Activated naive CD8-positive, alpha-beta T cell treated with anti-CD3 and anti-CD28 coated beads for 36 hours (primary cell): ENCODE results near the gene GAPDH. TPM values are rescaled to one million over a fixed set of nuclear protein-coding genes. Genes with fewer than 3 reads are reported as not detected.

Experiments
- DNase-seq: peaks from one replicate; pipeline ENCODE4 v3.0.0; 2021
- H3K27ac Mint-ChIP-seq: one replicate; pipeline ENCODE4 v1.8.0; 2022; ENCODE audit warnings: mild to moderate bottlenecking, moderate library complexity, mixed read lengths
- H3K27me3 Mint-ChIP-seq: one replicate; pipeline ENCODE4 v1.8.0; 2022; ENCODE audit warnings: mild to moderate bottlenecking, mixed read lengths
- H3K36me3 Mint-ChIP-seq: one replicate; pipeline ENCODE4 v1.8.0; 2021; ENCODE audit warnings: mild to moderate bottlenecking, mixed read lengths
- H3K4me1 Mint-ChIP-seq: one replicate; pipeline ENCODE4 v1.8.0; 2021; ENCODE audit warnings: mixed read lengths
- H3K4me3 Mint-ChIP-seq: one replicate; pipeline ENCODE4 v1.8.0; 2022; ENCODE audit warnings: mild to moderate bottlenecking, moderate library complexity, mixed read lengths
- H3K9me3 Mint-ChIP-seq: one replicate; pipeline ENCODE4 v1.8.0; 2022; ENCODE audit warnings: mixed read lengths
- total RNA-seq, 2 experiments: library from RNA; stranded (reverse); gene quantifications; one replicate each; pipeline ENCODE4 v1.2.3, GENCODE V29; 2021

GAPDH gene
- total RNA-seq, 2 experiments from 2014 or later = 8,986 to 9,154 TPM

- Mint-ChIP-seq H3K4me3 (no peak overlapping the region), H3K9me3 (no peaks in the 10 kb centered on the region), H3K4me1 (no peaks in the 10 kb centered on the region), H3K27ac (no peak overlapping the region), H3K27me3 (no peaks in the 10 kb centered on the region), H3K36me3 (peaks cover 59% of the 10 kb centered on the region)
- no peak for DNase-seq
These were observed 10.6 kb upstream of the GAPDH start for GRCh38 chr12:6523708-6524107.

- no peak overlapping the region for H3K27ac Mint-ChIP-seq
- DNase-seq = no peak
- H3K4me1 Mint-ChIP-seq = no peaks in the 10 kb centered on the region
- H3K36me3 Mint-ChIP-seq = peaks cover 55% of the 10 kb centered on the region
- H3K27me3 Mint-ChIP-seq = no peaks in the 10 kb centered on the region
- H3K9me3 Mint-ChIP-seq = no peaks in the 10 kb centered on the region
- H3K4me3 Mint-ChIP-seq = no peak overlapping the region
These were observed 9.7 kb upstream of the GAPDH start for GRCh38 chr12:6524648-6525047.

- H3K36me3 Mint-ChIP-seq = peaks cover 53% of the 10 kb centered on the region
- H3K27ac Mint-ChIP-seq = no peak overlapping the region
- no peaks in the 10 kb centered on the region for H3K9me3 Mint-ChIP-seq
- DNase-seq = no peak
- H3K4me3 Mint-ChIP-seq = no peak overlapping the region
- no peaks in the 10 kb centered on the region for H3K27me3 Mint-ChIP-seq
- H3K4me1 Mint-ChIP-seq = peaks cover 4% of the 10 kb centered on the region
These were observed 8.1 kb upstream of the GAPDH start for GRCh38 chr12:6526201-6526600.

GRCh38 chr12:6526766-6527525, 7.4 kb upstream of the GAPDH start:
- H3K27me3 Mint-ChIP-seq = no peaks in the 10 kb centered on the region
- peaks cover 51% of the 10 kb centered on the region for H3K36me3 Mint-ChIP-seq
- DNase-seq = no peak
- H3K9me3 Mint-ChIP-seq = no peaks in the 10 kb centered on the region
- H3K27ac Mint-ChIP-seq = no peak overlapping the region
- H3K4me1 Mint-ChIP-seq = peaks cover 7% of the 10 kb centered on the region
- no peak overlapping the region for H3K4me3 Mint-ChIP-seq

- Mint-ChIP-seq H3K4me1 (peaks cover 14% of the 10 kb centered on the region), H3K27me3 (no peaks in the 10 kb centered on the region), H3K9me3 (no peaks in the 10 kb centered on the region), H3K27ac (no peak overlapping the region), H3K4me3 (no peak overlapping the region), H3K36me3 (peaks cover 52% of the 10 kb centered on the region)
- no peak for DNase-seq
These were observed 6.6 kb upstream of the GAPDH start for GRCh38 chr12:6527711-6528110.

GRCh38 chr12:6528539-6529235, 5.6 kb upstream of the GAPDH start:
- Mint-ChIP-seq H3K4me1 (peaks cover 18% of the 10 kb centered on the region), H3K36me3 (peaks cover 53% of the 10 kb centered on the region), H3K27me3 (no peaks in the 10 kb centered on the region), H3K4me3 (no peak overlapping the region), H3K9me3 (no peaks in the 10 kb centered on the region), H3K27ac (peak overlapping the region; percentile 29)
- no peak for DNase-seq

GRCh38 chr12:6529291-6529737, 5.0 kb upstream of the GAPDH start:
- Mint-ChIP-seq H3K36me3 (peaks cover 53% of the 10 kb centered on the region), H3K27me3 (peaks cover 5% of the 10 kb centered on the region), H3K4me3 (no peak overlapping the region), H3K4me1 (peaks cover 20% of the 10 kb centered on the region), H3K9me3 (no peaks in the 10 kb centered on the region), H3K27ac (peak overlapping the region; percentile 29)
- DNase-seq = no peak

GRCh38 chr12:6530576-6531260, 3.6 kb upstream of the GAPDH start:
- peaks cover 57% of the 10 kb centered on the region for H3K36me3 Mint-ChIP-seq
- peaks cover 26% of the 10 kb centered on the region for H3K4me1 Mint-ChIP-seq
- H3K27ac Mint-ChIP-seq = peak overlapping the region; percentile 64
- no peaks in the 10 kb centered on the region for H3K9me3 Mint-ChIP-seq
- no peak for DNase-seq
- peak overlapping the region; percentile 19 for H3K4me3 Mint-ChIP-seq
- peaks cover 17% of the 10 kb centered on the region for H3K27me3 Mint-ChIP-seq

- peaks cover 24% of the 10 kb centered on the region for H3K27me3 Mint-ChIP-seq
- peaks cover 37% of the 10 kb centered on the region for H3K4me1 Mint-ChIP-seq
- H3K27ac Mint-ChIP-seq = peak overlapping the region; percentile 99
- peaks cover 66% of the 10 kb centered on the region for H3K36me3 Mint-ChIP-seq
- DNase-seq = peak; percentile 88
- peak overlapping the region; percentile 99 for H3K4me3 Mint-ChIP-seq
- no peaks in the 10 kb centered on the region for H3K9me3 Mint-ChIP-seq
These were observed 2.0 kb upstream of the GAPDH start for GRCh38 chr12:6532051-6532926.

GRCh38 chr12:6532927-6533652, 1.2 kb upstream of the GAPDH start:
- Mint-ChIP-seq H3K27ac (peak overlapping the region; percentile 99), H3K9me3 (no peaks in the 10 kb centered on the region), H3K4me3 (peak overlapping the region; percentile 99), H3K27me3 (peaks cover 29% of the 10 kb centered on the region), H3K36me3 (peaks cover 71% of the 10 kb centered on the region), H3K4me1 (peaks cover 43% of the 10 kb centered on the region)
- peak; percentile 60 for DNase-seq

GRCh38 chr12:6533653-6533922, 729 bp upstream of the GAPDH start:
- DNase-seq = no peak
- Mint-ChIP-seq H3K4me3 (peak overlapping the region; percentile 99), H3K36me3 (peaks cover 73% of the 10 kb centered on the region), H3K4me1 (peaks cover 47% of the 10 kb centered on the region), H3K27ac (peak overlapping the region; percentile 99), H3K27me3 (peaks cover 29% of the 10 kb centered on the region), H3K9me3 (no peaks in the 10 kb centered on the region)

- Mint-ChIP-seq H3K4me1 (peaks cover 54% of the 10 kb centered on the region), H3K36me3 (peaks cover 72% of the 10 kb centered on the region)
These were observed 303 bp downstream of the GAPDH start for GRCh38 chr12:6534695-6534944.

GRCh38 chr12:6534945-6535696, 804 bp downstream of the GAPDH start:
- H3K4me1 Mint-ChIP-seq = peaks cover 59% of the 10 kb centered on the region
- H3K27ac Mint-ChIP-seq = peak overlapping the region; percentile 99
- DNase-seq = peak; percentile 79
- H3K36me3 Mint-ChIP-seq = peaks cover 72% of the 10 kb centered on the region
- H3K4me3 Mint-ChIP-seq = peak overlapping the region; percentile 99
- H3K9me3 Mint-ChIP-seq = no peaks in the 10 kb centered on the region
- peaks cover 29% of the 10 kb centered on the region for H3K27me3 Mint-ChIP-seq

More at GRCh38 chr12:6534695-6534944, 303 bp downstream of the GAPDH start:
- Mint-ChIP-seq H3K27ac (peak overlapping the region; percentile 99), H3K9me3 (no peaks in the 10 kb centered on the region), H3K27me3 (peaks cover 29% of the 10 kb centered on the region), H3K4me3 (peak overlapping the region; percentile 99)
- no peak for DNase-seq

- H3K9me3 Mint-ChIP-seq = no peaks in the 10 kb centered on the region
- DNase-seq = no peak
- H3K36me3 Mint-ChIP-seq = peaks cover 71% of the 10 kb centered on the region
- peaks cover 29% of the 10 kb centered on the region for H3K27me3 Mint-ChIP-seq
- peak overlapping the region; percentile 99 for H3K4me3 Mint-ChIP-seq
- H3K4me1 Mint-ChIP-seq = peaks cover 64% of the 10 kb centered on the region
- H3K27ac Mint-ChIP-seq = peak overlapping the region; percentile 99
These were observed 1.3 kb downstream of the GAPDH start for GRCh38 chr12:6535697-6535946.
